IPS-NIHi7 (cell line): ENCODE results near the gene KMT2C.

Source experiments
- DNase-seq: peaks from one replicate; pipeline ENCODE4 v3.0.0; 2012; ENCODE audit warnings: mixed read lengths; ENCODE audit errors: extremely low spot score

The KMT2C gene

DNA sequence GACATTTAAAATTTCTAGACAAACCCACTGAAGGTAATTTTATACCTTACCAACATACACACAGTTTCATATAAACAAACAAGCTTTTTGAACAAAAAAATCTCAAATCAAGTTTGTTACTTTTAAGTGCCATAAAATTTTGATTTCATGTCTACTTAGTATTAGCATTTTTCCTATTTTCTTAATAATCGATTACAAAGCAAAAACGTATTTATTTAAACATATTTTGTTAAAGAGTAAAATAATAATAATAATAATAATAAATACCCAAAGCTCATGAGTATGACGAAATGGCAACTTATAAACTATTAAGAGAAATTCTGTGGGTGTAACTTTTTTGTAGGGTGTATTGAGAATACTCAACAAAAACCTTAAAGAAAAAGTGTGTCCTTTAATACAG is 232.7 kb downstream of the KMT2C start:
- DNase-seq: no peak

DNA sequence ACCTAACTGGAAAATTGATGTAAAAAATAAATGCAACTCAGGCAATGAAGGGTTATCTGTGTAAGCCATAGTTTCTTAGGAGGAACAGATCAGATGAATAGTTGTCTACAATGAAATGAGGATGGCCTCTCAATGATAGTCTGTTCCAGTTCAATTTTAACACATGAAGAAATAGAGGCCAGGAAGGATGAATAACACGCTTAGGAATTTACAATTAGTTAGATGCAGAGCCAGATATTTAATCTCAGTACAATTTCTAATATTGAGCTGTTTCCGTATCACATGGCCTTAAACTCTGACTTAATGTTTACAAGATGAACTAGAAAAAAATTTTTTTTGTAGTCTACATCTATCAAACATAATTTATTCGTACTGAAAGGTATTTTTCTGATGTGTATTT is 233.7 kb downstream of the KMT2C start:
- DNase-seq: no peak

DNA sequence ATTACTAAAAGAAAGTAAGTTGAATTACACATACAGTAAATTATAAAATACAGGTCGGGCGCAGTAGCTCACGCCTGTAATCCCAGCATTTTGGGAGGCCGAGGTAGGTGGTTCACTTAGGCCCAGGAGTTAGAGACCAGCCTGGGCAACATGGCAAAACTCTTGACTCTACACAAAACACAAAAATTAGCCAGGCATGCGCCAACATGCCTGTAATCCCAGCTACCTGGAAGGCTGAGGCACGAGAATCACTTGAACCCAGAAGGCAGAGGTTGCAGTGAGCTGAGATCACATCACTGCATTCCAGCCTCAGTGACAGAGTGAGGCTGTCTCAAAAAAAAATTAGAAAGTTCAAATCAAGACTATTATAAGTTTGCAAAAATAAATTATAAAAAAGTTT is 235.4 kb downstream of the KMT2C start:
- DNase-seq: no peak

DNA sequence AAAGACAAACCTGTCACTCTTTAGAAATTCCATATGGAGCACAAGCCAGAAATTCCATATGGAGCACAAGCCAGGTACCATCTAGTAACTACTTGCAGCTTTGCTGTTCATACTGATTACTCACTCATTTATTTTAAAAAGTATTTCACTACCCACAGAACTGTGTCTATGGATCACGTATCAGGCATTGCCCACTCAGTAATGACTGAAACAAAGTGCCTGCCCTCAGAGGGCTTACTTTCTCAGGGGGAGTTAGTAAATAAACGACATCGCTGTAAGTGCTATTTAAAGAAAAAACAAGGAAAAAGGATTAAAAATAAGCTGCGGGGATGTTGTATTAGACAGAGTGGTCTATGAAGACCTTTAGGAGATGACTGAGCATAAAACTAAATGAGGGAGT is 239.4 kb downstream of the KMT2C start:
- no peak for DNase-seq

DNA sequence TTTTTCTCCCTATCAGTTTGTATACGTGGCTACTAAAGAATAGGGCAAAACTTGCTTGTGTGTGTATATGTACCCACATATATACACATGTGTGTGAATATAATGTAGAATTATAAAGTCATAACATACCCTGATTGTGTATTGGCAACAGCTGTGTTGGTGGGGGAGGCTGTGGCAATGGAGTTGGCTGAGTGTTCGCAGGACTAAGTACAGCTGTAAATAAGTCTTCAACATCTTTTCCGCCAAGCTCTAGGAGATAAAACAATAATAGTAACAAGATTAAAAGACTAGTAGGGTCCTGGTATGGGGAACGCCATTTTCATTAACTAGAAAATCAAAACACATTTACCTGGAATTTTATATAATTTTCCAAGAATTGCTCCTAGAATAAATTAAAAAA is 241.9 kb downstream of the KMT2C start:
- no peak for DNase-seq

DNA sequence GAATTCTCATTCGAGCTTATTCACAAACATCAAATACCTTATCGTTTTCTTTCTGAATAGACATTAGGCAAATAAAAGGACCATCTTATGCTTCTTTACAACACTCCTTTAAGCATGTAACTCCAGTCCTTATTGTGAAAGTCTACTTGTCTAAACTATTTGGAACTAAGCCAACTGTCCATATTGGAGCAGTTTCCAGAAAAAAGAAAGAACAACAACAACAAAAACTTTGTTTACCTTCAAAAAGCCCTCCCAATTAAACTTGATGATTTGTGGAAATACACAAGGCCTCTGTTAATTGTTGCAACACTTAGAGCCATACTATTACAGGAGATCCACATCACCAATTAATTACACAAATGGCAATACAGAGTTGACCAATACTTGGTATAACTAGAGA is 246.7 kb downstream of the KMT2C start:
- DNase-seq: no peak

DNA sequence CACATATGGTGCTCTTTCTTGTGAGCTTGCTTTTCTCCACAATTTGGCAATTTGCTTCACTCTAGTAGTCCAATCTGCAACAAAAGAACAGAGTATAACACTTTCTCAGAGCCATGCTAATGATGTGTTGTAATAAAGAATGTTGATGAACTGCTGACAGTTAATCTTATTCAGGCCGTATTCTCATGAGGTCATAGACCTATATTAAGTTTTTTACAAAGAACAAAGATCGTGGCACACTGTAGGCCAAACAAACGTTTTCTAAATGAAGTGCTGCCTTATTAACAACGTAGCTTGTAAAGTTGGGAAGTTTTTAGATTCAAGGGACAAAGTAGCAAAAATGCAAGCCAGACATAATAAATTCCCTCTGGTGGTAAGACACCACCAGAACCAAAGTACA is 250.2 kb downstream of the KMT2C start:
- DNase-seq: no peak

DNA sequence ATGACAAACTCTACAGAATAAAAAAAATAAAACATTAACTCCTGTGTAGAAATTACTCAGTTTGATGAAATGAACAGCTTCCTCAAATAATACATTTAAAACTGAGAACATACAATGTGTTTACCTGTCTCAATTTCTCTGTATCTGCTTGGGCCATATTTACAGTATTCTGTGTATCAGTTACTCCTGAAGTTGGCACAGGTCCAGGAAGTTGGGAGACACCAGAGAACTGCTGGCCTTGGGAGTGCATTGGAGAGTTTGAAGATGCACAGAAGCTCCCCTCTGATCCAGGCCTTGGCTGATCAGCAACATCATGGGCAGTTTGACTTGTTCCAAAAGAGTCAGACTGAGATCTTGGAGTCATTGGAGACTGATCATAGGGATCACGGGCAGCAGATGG is 255.2 kb downstream of the KMT2C start:
- no peak for DNase-seq

DNA sequence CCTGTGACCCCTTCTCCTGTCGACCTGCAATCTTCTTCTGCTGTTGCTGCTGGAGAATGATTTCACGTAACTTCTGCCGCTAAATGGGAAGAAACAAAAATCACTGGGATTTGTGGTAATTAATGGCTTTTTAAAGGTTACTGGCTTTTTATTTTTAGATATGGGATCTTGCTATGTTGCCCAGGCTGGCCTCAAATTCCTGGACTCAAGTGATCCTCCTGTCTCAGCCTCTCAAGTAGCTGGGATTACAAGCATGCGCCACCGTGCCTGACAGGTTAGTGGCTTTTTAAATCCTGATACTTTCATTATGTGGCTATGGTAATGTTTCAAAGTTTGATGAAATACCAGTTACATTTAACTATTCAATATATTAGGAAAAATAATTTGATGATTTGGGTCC is 255.8 kb downstream of the KMT2C start:
- DNase-seq: no peak

DNA sequence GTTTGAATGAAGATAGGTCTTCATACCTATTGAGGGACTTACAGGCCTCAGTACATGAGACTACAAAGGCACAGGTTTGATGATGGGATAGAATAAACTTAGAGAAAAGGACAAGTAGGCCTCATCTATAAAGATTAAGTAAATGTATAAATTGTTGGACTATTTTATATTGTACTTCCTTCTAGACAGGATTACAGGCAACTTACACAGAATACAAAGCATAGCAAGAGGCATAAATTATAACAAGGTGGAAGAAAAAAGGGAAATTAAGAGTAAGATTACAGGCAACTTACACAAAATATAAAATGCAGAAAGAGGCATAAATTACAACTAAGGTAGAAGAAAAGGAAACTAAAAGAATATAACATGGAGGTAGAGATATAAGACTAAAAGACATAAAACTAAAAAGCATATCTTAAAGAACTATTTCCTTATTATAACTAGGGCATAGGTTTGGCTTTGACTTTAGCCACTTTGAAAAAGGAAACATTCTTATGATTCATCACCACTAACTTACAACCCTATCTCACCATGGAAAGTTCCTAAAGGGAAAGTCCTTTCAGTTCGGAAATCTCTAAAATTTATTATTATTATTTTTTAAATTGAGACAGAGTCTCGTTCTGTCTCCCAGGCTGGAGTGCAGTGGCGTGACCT is 257.3 kb downstream of the KMT2C start:
- DNase-seq: no peak

DNA sequence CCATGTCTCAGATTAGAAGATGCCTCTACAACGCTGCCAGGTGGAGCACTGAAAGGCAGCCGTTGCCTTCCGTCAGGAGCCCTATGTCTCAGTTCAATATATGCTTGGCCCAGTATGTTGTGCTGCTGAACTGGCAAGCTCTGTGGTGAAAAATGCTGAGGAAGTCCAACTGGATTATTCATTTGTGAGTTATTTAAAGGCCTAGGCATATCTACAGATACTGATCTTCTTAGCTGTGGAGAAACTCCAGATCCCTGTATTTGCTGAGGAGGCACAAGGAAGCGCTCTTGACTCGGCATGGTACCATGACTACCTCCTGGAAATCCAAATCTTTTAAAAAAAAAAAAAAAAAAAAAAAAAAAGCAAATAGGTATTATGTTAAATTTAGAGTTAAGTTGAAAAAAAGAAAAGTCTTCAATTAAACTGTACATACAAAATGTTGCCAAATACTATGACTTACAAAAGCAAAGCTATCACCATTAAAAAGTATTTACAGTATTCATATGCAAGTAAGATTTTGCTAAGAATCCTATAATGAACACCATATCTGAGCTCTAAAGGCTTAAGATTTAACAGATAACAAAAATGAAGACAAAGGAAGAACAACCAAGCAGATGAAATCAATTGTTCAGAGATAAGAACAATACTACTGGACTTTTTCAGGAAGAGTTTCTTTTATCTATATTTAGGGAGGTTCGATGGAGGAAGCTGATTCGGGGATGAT is 258.0 kb downstream of the KMT2C start:
- no peak for DNase-seq

DNA sequence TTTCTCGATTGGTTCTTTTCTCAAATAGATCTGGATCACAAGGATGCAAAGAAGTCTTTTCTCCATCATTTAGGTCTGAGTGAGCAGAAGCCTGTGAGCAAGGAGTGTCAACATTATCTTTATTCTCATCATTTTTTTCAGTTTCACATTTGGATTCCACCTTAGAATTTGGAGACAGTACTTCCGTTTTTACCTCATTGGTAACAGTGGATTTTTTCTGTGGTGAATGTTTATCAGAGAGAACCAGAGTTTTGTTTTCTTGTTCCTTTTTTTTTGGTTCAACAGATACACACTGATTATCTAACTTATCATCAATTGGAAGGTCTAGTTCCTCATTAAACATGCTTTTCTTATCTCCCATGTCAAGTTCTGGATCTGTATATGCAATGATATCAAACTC is 259.0 kb downstream of the KMT2C start:
- no peak for DNase-seq

DNA sequence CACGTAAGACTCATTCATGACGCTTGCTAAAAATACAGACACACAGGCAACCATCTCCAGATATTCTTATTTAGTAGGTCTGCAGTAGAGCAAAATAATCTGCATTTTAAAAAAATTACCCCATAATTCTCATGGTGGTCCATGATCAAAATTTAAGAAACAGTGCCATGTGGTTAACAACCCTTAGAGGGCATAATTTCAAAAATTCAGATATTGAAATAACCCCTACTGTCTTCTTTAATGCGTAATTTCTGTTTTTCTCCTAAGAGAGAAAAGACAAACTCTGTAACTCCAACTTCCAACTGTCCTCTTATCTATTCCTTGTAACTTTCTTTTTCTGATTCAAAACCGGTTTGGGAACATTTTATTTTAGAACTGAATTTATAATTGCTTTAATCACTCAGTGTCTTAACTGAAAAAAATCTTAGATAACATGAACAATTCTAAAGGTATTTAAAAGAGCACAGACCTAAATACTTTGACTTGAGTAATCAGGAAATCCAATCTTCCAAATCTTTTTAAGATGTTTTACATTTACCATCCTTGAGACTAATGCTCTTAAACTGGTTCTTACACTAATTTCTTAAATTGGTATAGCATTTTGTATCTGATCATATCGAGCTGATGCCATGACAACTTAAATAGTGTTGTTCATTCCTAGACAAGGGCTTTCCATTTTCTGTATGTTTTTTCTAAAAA is 262.3 kb downstream of the KMT2C start:
- no peak for DNase-seq

DNA sequence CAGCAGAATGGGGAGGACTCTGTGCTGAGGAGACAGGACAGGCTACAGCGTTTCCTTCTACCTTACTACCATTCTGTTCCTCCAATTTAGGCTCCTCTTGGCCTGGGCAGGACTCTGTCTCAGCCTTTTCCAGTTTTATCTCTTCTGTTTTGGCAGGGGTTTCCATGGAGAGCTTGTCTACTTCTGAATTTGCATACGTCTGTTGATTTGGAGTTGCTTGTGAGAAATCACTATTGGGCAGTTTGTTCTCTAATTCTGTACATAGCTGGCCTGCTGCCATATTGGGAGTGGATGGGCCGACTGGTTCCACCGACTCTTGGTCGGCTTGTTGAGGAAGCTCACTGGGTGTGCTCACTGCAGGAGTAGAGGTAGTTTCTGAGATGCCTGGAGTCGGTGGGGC is 273.5 kb downstream of the KMT2C start:
- no peak for DNase-seq

DNA sequence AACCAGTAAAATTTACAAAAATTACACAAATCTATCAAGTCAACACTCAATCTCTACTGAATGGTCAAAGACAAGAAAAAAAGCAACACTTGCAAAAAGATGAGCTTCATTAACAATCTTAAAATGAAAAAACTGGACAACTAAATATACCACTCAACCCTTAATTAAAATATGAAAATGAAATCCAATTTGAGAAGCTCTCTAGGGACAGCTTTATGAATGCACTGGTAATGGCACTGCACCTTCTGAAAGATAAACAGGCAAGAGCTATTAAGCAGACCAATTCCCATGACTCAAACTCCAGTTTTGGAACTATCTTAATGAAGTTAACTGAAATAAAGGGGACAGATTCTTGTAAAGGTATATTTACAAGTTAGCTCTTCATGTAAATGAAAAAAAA is 274.6 kb downstream of the KMT2C start:
- no peak for DNase-seq

DNA sequence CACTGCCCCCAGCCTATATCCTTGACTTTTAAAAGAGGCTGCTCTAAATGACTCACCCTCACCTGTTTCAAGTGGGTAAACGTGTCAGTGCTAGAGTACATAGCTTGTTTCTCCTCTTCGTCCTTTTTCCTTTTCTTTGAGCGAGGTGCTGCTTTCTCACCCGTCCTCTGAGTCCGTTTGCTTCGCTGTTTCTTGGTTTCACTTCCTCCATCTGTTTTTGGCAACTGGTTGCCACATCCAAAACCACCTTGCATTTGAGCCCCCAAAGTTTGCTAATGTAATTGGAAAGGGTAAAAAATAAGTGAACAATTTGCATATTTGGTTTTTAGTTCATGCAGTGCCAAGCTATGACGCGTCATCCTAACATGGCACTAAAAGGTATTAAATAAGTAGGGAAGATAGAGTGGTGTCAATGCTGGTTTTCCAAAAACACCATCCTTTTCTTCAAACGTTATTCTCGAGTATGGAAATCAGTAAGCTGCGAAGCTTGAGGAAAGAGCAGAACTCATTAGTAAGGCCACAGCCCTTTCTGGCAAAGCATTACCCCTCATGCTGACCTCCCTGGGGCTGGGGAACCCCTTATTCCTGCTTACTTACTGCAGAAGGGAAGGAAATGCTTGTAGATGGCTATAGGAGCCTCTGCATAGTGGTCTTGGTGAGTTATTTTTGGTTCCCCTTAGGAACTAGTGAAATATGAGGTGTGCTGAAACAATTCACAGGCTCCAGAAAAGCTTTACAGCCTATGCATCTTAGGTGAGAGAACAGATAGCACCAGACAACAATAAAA is 276.8 kb downstream of the KMT2C start:
- DNase-seq: no peak

DNA sequence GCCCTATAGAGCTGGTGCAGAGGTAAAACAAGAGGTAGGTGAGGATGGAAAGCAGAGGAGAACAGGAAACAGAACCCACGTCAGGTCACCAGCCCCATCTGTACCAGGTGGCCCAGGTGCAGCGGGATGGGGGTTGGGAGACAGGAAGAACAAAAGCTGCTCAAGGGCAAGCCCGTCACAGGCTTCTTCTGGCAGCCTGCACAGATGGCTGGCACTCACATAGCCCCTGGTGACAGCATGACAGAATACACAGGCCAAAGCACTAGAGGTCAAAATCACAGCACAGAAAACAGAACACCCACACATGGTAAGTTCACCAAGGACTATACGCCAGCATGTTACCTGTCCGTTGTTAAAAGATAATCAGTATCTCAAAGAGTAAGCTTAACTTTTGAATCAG is 283.5 kb downstream of the KMT2C start:
- no peak for DNase-seq

DNA sequence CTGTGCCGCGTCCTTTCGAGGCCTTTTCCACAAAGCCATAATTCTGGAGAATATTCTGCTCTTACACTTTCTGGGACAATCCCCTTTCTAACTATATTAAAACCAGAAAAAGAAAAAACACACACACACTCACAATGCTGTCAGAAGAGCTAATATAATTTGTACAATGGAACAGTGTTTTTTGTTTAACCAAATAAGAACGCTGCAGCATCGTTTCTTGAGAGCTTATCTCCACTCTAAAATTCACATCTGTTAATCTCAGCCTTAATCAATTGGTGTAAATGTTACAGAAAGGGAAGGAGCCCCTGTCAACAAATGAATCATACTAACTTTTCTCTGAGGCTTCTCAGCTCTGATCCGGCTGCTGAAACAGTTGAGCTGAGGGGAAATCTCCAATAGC is 286.4 kb downstream of the KMT2C start:
- no peak for DNase-seq

DNA sequence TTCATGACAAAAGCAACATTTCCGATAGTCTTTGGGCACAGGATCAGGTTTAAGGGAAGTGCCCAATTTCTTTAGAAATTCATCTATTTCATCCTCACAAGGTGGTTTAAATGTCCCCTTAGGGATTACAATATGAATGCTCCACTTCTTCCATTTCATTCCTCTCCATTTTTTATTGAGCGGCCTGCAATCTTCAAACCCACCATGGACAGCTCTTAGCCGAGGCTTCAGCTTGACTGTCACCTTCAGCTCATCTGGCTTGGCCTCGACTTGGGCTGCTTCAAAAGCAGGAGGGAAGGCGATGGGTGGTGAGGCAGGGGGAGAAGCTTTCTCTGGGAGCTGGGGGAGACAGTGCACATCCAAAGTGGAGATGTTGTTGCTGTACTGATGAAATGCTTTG is 287.1 kb downstream of the KMT2C start:
- no peak for DNase-seq

DNA sequence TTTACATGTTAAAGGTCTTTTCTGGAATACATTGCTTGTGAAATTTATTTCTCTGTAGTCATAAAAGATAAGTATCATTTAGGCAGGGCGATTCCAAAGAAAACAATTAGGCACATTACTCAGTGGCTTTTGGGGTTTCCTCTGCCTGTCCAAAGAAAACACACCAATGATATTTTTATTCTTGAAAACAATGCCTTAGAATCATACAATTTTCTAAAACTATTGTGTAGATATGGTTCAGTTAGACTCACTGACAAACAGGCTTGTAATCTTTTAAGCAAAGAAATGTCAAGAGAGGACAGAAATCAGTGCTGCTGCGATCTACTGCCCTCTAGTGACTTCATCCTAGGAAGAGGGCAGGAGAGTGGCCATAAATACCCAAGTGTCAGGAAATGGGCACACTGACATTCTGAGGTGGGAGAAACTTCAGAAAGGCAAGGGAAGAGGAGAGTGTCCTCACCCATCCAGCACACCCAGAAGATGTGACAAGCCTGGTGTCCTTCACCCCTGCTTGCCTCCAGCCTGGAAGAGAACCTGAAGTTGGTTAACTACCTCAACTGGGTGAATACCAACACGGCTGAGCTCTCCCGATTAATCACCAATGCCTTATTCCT is 289.8 kb downstream of the KMT2C start:
- DNase-seq: peak; percentile 60

DNA sequence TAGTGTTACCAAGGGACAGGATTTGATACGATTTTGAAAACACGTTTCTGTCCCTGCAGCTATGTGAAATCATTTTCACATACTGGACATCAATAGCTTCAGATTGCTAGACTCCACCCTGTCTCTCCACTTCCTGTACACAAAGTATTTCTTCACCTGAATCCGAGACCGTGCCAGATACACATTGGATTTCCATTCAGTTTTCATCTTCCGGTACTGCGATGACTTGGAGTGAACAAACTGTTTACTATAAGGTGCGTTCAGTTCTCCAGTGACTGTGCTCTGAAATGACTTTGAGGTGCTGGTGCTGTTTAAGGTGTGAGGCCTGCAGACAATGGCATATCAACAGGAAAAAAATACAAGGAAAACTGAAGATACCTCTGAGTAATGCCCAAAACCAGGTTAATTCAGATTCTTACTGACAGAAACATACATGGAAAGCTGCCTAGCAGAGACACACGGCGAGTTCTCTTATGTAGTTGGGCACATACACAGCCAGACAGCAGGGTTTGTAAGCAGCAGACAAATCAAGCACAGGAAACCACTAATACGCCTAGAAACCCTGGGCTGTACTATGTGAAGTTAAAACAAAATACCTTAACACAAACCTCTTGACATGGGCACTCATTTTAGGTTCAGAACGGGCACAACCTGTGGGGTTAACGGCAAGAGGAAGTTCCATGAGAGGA is 291.1 kb downstream of the KMT2C start:
- no peak for DNase-seq
